Effector memory CD4-positive, alpha-beta T cell (primary cell): ENCODE data around the gene OLA1.

Experiments
- DNase-seq, 3 donors: peaks; one replicate each; pipeline ENCODE4 v3.0.0-alpha.2; 2020
- H3K27ac ChIP-seq: 2 replicates; pipeline ENCODE4 v1.7.0; 2013; ENCODE audit warnings: mild to moderate bottlenecking, low read length, moderate library complexity; ENCODE audit not compliant: insufficient read depth, poor library complexity, severe bottlenecking
- H3K27me3 ChIP-seq: replicated peaks from 2 replicates; pipeline ENCODE4 v1.7.0; 2013; ENCODE audit warnings: mild to moderate bottlenecking, low read length; ENCODE audit not compliant: insufficient read depth, control insufficient read depth, poor library complexity, severe bottlenecking
- H3K36me3 ChIP-seq: 2 replicates; pipeline ENCODE4 v1.7.0; 2013; ENCODE audit warnings: mild to moderate bottlenecking, low read length, moderate library complexity; ENCODE audit not compliant: control insufficient read depth, insufficient read depth
- H3K4me1 ChIP-seq: 2 replicates; pipeline ENCODE4 v1.7.0; 2013; ENCODE audit warnings: low read length, mild to moderate bottlenecking; ENCODE audit not compliant: control insufficient read depth, insufficient read depth, poor library complexity, severe bottlenecking
- H3K4me3 ChIP-seq: 2 replicates; pipeline ENCODE4 v1.7.0; 2013; ENCODE audit warnings: low read length, low read depth, mild to moderate bottlenecking; ENCODE audit not compliant: insufficient read depth, poor library complexity, severe bottlenecking
- H3K9me3 ChIP-seq: 2 replicates; pipeline ENCODE4 v1.7.0; 2013; ENCODE audit warnings: mild to moderate bottlenecking, low read length, moderate library complexity; ENCODE audit not compliant: control insufficient read depth

The OLA1 gene

DNA sequence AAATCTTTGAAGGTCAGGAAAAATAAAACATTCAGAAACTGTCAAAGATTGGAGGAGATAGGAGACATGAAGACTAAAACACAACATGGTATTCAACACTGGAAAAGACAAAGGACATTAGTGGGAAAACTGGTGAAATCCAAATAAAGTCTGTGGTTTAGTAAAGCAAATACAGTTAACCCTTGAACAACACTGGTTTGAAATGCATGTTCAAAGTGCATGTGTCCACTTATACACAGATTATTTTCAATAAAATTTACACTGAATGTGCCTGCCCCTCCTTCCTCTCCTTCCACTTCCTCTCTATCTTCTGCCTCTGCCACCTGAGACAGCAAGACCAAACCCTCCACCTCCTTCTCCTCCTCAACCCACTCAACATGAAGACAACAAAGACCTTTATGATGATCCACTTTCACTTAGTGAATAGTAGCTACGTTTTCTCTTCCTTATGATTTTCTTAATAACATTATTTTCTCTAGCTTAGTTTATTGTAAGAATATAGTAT is 14.5 kb downstream of the OLA1 start:
- no peaks in the 10 kb centered on the region for H3K9me3 ChIP-seq
- H3K4me1 ChIP-seq, result no peaks in the 10 kb centered on the region
- H3K27me3 ChIP-seq, result no peaks in the 10 kb centered on the region
- DNase-seq, result no peak
- H3K27ac ChIP-seq, result no peak overlapping the region
- no peak overlapping the region for H3K4me3 ChIP-seq
- H3K36me3 ChIP-seq, result no peaks in the 10 kb centered on the region

DNA sequence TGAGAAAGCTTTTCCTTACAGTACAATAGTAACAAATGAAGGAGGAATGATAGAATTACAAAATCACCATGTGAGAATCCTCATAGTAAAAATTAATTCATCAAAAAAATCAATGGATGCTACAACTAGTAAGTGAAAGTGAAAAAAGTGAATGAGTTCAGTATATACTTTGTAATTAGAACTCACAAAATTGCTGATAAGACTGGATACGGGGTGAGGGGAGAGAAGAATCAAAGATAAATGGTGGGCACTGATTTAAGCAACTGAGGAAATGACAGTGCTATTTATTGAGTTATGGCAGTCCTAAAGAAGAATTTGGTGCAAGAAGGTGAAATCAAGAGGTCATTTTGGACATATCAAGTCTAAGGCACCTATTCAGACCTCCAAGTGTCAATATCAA is 20.6 kb downstream of the OLA1 start:
- H3K36me3 ChIP-seq, result peaks cover 3% of the 10 kb centered on the region
- no peaks in the 10 kb centered on the region for H3K4me1 ChIP-seq
- H3K27ac ChIP-seq, result no peak overlapping the region
- no peak for DNase-seq
- H3K9me3 ChIP-seq, result no peaks in the 10 kb centered on the region
- H3K4me3 ChIP-seq, result no peak overlapping the region
- no peaks in the 10 kb centered on the region for H3K27me3 ChIP-seq

DNA sequence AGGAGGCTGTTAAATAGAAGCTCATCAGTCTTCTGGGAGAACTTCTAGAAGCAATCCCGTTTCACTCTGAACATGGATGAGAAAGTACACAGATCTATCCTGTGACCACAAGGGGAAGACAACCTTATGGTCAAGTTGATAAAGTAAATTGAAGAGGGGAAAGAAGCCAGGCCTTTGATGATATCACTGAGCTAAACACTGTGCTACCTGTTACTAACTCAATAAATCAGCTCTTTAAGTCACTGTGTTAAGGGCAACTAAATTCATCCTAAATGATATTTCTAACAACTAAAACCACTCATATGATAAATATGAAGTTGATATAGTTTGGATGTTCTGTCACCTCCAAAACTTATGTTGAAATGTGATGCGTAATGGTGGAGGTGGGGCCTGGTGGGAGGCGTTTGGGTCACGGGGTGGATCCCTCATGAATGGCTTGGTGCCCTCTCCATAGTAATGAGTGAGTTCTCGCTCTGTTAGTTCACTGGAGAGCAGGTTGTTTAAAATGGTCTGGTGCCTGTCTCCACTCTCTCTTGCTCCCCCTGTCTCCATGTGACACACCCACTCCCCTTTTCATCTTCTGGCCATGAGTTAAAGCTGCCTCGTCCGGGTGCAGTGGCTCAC is 23.6 kb downstream of the OLA1 start:
- no peak overlapping the region for H3K4me3 ChIP-seq
- no peaks in the 10 kb centered on the region for H3K9me3 ChIP-seq
- peaks cover 3% of the 10 kb centered on the region for H3K36me3 ChIP-seq
- H3K4me1 ChIP-seq, result no peaks in the 10 kb centered on the region
- no peak overlapping the region for H3K27ac ChIP-seq
- H3K27me3 ChIP-seq, result no peaks in the 10 kb centered on the region
- DNase-seq, result no peak

DNA sequence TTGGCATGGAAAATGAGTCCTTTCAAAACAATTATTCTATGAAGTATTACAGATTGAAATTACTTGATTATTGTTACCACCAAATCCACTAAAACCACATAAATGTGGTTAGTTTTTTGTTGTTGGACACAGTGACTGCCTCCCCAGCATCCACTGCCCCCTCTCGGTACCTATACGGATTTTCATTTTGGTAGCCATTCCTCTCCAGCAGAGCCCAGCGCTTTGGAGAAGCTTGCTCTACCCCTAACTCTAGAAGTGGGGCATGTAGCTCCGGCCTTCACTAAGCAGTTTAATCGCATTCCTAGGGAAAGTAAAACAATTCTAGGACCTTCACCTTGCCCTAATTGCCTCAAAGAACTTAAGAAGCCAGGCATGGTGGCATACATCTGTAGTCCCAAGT is 24.2 kb downstream of the OLA1 start:
- no peak for DNase-seq
- Histone ChIP-seq H3K27ac (no peak overlapping the region), H3K27me3 (no peaks in the 10 kb centered on the region), H3K36me3 (peaks cover 3% of the 10 kb centered on the region), H3K9me3 (no peaks in the 10 kb centered on the region), H3K4me3 (no peak overlapping the region), H3K4me1 (no peaks in the 10 kb centered on the region)

DNA sequence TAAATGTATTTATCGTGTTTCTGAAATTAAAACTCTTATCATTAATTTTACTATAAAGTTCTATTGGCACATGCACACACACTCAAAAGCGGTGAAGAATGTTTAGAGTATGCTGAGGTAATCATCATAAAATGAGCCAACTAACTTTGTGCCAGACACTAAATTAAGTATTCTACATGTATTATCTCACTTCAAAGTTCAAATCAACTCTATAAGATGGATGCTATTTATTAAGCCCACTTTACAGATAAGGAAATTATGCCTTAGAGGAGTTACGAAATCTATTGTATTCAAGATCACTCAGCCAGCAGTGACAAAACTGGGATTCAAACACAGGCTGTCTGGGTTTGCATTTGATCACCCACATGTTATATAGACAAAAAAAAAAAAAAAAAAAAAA is 24.9 kb downstream of the OLA1 start:
- Histone ChIP-seq H3K4me3 (no peak overlapping the region), H3K4me1 (no peaks in the 10 kb centered on the region), H3K36me3 (peaks cover 3% of the 10 kb centered on the region), H3K9me3 (no peaks in the 10 kb centered on the region), H3K27ac (no peak overlapping the region), H3K27me3 (no peaks in the 10 kb centered on the region)
- no peak for DNase-seq

DNA sequence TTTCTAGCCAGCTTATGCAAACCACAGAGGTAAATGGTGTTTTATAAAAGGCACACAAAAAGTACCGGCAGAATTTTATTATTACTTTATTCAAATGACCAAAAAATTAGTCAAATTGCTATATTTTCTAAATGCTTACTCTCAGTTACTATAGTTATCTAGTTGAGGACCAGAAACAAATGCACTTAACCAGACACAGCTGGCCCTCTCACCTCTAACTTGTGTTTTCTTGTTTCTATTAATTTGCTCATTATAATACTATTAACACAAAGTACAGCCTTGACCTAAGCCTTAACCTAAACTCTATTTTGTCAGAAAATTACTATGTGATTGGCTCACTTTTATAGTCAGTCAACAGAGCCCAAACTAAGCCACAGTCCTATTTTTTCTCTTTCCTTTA is 26.2 kb downstream of the OLA1 start:
- Histone ChIP-seq H3K27me3 (no peaks in the 10 kb centered on the region), H3K27ac (no peak overlapping the region), H3K4me1 (no peaks in the 10 kb centered on the region), H3K9me3 (no peaks in the 10 kb centered on the region), H3K36me3 (peaks cover 3% of the 10 kb centered on the region), H3K4me3 (no peak overlapping the region)
- DNase-seq, result no peak

DNA sequence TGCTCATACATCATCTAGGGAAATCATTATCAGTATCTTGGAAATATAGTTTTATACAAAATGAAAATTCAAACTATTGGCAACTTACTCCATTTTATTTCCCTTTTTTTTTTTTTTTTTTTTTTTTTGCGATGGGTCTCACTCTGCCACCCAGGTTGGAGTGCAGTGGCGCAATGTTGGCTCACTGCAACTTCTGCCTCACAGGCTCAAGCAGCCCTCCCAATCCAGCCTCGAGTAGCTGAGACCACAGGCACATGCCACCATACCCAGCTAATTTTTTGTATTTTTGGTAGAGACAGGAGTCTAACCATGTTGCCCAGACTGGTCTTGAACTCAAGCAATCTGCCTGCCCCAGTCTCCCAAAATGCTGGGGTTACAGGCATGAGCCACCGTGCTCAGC is 29.0 kb downstream of the OLA1 start:
- DNase-seq, result no peak
- Histone ChIP-seq H3K27me3 (no peaks in the 10 kb centered on the region), H3K27ac (no peak overlapping the region), H3K9me3 (no peaks in the 10 kb centered on the region), H3K4me1 (no peaks in the 10 kb centered on the region), H3K4me3 (no peak overlapping the region), H3K36me3 (peaks cover 3% of the 10 kb centered on the region)

DNA sequence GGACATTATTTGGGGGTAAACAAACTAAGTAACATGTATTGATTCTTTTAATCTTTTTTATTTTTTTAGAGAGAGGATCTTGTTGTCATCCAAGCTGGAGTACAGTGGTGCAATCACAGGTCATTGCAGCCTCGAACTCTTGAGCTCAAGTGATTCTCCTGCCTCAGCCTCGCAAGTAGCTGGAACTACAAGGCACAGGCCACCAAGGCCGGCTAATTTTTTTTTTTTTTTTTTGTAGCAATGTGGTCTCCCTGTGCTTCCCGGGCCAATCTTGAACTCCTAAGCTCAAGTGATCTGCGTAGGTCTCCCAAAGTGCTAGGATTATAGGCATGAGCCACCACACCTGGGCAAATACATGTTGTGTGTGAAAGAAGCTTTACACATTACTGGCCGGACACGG is 29.6 kb downstream of the OLA1 start:
- no peak overlapping the region for H3K4me3 ChIP-seq
- no peaks in the 10 kb centered on the region for H3K4me1 ChIP-seq
- peaks cover 3% of the 10 kb centered on the region for H3K36me3 ChIP-seq
- H3K9me3 ChIP-seq, result no peaks in the 10 kb centered on the region
- H3K27ac ChIP-seq, result no peak overlapping the region
- H3K27me3 ChIP-seq, result no peaks in the 10 kb centered on the region
- DNase-seq, result no peak

DNA sequence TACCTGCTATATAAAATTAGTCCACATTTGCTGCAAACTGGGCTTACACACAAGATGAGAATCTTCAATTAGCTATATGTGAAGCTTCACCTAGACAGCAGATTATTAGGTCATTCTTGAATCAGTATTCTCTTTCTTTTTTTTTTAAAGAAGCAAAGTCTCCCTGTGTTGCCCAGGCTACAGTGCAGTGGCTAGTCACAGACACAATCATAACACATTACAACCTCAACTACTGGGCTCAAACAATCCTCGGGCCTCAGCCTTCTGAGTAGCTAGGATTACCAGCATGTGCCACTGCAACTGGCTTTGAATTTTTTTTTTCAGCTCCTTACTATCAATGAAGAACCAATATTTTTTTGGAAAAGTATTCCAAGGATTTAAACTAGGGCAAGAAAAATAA is 30.5 kb downstream of the OLA1 start:
- Histone ChIP-seq H3K9me3 (no peaks in the 10 kb centered on the region), H3K27ac (no peak overlapping the region)
- DNase-seq, result no peak

DNA sequence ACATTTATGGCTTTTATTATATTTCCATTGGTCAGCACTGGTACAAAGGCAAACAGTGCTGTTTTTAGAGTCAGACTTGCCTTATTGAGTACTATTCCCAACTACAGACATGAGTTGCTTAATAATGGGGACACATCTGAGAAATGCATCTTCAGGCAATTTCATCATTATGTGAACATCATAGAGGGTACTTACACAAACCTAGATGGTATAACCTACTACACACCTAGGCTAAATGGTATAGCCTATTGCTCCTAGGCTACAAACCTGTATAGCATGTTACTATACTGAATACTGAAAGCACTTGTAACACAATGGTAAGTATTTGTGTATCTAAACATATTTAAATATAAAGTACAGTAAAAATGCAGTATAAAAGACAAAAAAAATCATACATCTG is 36.4 kb downstream of the OLA1 start:
- Histone ChIP-seq H3K9me3 (no peaks in the 10 kb centered on the region), H3K4me1 (no peaks in the 10 kb centered on the region), H3K4me3 (no peak overlapping the region), H3K36me3 (no peaks in the 10 kb centered on the region), H3K27me3 (no peaks in the 10 kb centered on the region), H3K27ac (no peak overlapping the region)
- no peak for DNase-seq

More for the DNA sequence above, 30.5 kb downstream of the OLA1 start:
- Histone ChIP-seq H3K36me3 (peaks cover 1% of the 10 kb centered on the region), H3K27me3 (no peaks in the 10 kb centered on the region), H3K4me1 (no peaks in the 10 kb centered on the region), H3K4me3 (no peak overlapping the region)
